ENCODE results near the gene EXD3. TPM values are rescaled to one million over a fixed set of nuclear protein-coding genes. Genes with fewer than 3 reads are reported as not detected.

The EXD3 gene
- total and polyA plus RNA-seq, 2 of the 4 experiments (the other 2 are of a cell fraction), result 1.1 to 7.4 TPM

GRCh38 chr9:137278721-137279711 lies 143.9 kb downstream of the EXD3 start:
- peaks cover 21% of the 10 kb centered on the region for H3K4me1 ChIP-seq (ENCODE audit: control insufficient read depth, insufficient read depth, low read length)
- DNase-seq, result no peak
- H3K9ac ChIP-seq (ENCODE audit: low read depth, low read length), result peak overlapping the region; percentile 79; the same call in 1 of the 2 replicates
- H2BK5ac ChIP-seq (ENCODE audit: low read depth, low read length, poor library complexity, severe bottlenecking), result peak overlapping the region; percentile 51
- no peak overlapping the region for H2BK120ac ChIP-seq (ENCODE audit: low read depth, low read length)
- in situ Hi-C loops (cut with MboI; ENCODE audit: low sequenced_read_pairs) (no loop called here), dilution Hi-C loops (cut with HindIII; ENCODE audit: low sequenced_read_pairs, unreplicated experiment) (no loop called here), intact Hi-C loops (cut with micrococcal nuclease) (no loop called here)
- H3K4me2 ChIP-seq (ENCODE audit: low read depth, low read length), result peak overlapping the region; percentile 77
- peak overlapping the region; percentile 81; the same call in 1 of the 2 replicates for H3K27ac ChIP-seq (ENCODE audit: insufficient read depth, low read length)
- H3K9me3 ChIP-seq (ENCODE audit: control insufficient read depth, insufficient read depth, low read length), result no peaks in the 10 kb centered on the region
- no peak overlapping the region for H2BK20ac ChIP-seq (ENCODE audit: low read depth, low read length)
- H4K20me1 ChIP-seq (ENCODE audit: insufficient read depth, low read length), result peaks cover 40% of the 10 kb centered on the region
- no peak overlapping the region for H4K5ac ChIP-seq (ENCODE audit: low read depth, low read length)
- no peaks in the 10 kb centered on the region for H3K9me1 ChIP-seq (ENCODE audit: insufficient read depth, low read length)
- BruUV-seq (replicated peaks), result no TSS peak
- ChIA-PET CTCF (no interaction called here), POLR2A (ENCODE audit: unreplicated experiment) (no interaction called here)
- H3K23ac ChIP-seq (ENCODE audit: low read depth, low read length), result peak overlapping the region; percentile 59; the same call in 1 of the 2 replicates
- H3K79me1 ChIP-seq (ENCODE audit: low read depth in 1 of 2, low read length in 2 of 2), result peaks cover 0 to 58% of the 10 kb centered on the region in 2 experiments
- no peak overlapping the region; the same call in 1 of the 2 replicates for H3K14ac ChIP-seq (replicated peaks; ENCODE audit: low read depth, low read length)
- H2AFZ ChIP-seq (replicated peaks; ENCODE audit: low read length, poor library complexity), result peak overlapping the region; percentile 43
- H3K36me3 ChIP-seq (ENCODE audit: control insufficient read depth, insufficient read depth, low read length), result peaks cover 31% of the 10 kb centered on the region
- H4K91ac ChIP-seq (ENCODE audit: insufficient read depth, low read depth, low read length), result no peak overlapping the region
- no peak overlapping the region for H3K18ac ChIP-seq (ENCODE audit: low read depth, low read length)
- peak overlapping the region; percentile 80 for H3K4me3 ChIP-seq (ENCODE audit: insufficient read depth, low read depth, low read length)
- no peak overlapping the region for H4K8ac ChIP-seq (ENCODE audit: low read depth in 2 of 2, low read length in 2 of 2)
- H2AK9ac ChIP-seq (replicated peaks; ENCODE audit: low read depth, low read length, poor library complexity), result peak overlapping the region; percentile 99
- H2BK15ac ChIP-seq (ENCODE audit: low read depth, low read length), result no peak overlapping the region
- 0 out of 2 replicates have a peak, but pooled peaks have one; percentile 0 for ATAC-seq (ENCODE audit: low read depth)
- H3K56ac ChIP-seq (ENCODE audit: extremely low read depth, insufficient read depth, low read length), result no peak overlapping the region
- no peak for TF ChIP-seq RFX5 (IDR thresholded peaks at IDR 0.05; ENCODE audit: low read depth, low read length)
- no peak for TF ChIP-seq CHD1 (IDR thresholded peaks at IDR 0.05; ENCODE audit: low read depth, low read length)
- H3K27me3 ChIP-seq (ENCODE audit: control insufficient read depth, insufficient read depth, low read length), result no peaks in the 10 kb centered on the region
- WGBS, 2 experiments (ENCODE audit: extremely low coverage in 2 of 2, insufficient read length in 1 of 2), result 72% methylated on average over 139 of the region's 139 CpGs; no CpG with 5 or more reads in 1 of the 2 experiments
- no peak overlapping the region for H3K4ac ChIP-seq (ENCODE audit: low read depth, low read length)
- no peak overlapping the region; the same call in 1 of the 2 replicates for H2AK5ac ChIP-seq (ENCODE audit: low read depth, low read length)

All from IMR-90 (cell line).